ENCODE data around the gene MN1. TPM values are rescaled to one million over a fixed set of nuclear protein-coding genes. Genes with fewer than 3 reads are reported as not detected.

Gene MN1
- total RNA-seq, 1 donor from 2014 or later, result 5.9 TPM

GRCh38 chr22:27786291-27786932 is 15.1 kb downstream of the MN1 start:
- no peak for DNase-seq (ENCODE audit: low spot score, unreplicated experiment)
- Mint-ChIP-seq H3K36me3 (ENCODE audit: insufficient read depth) (peaks cover 5% of the 10 kb centered on the region), H3K27ac (no peak overlapping the region), H3K4me3 (ENCODE audit: low read depth) (no peak overlapping the region), H3K27me3 (peaks cover 35% of the 10 kb centered on the region), H3K9me3 (ENCODE audit: low read depth) (no peaks in the 10 kb centered on the region), H3K4me1 (ENCODE audit: low read depth) (peaks cover 4% of the 10 kb centered on the region)
- TF ChIP-seq CTCF (IDR thresholded peaks at IDR 0.05; ENCODE audit: unreplicated experiment), result no peak

- H3K27ac Mint-ChIP-seq, result no peak overlapping the region
- no peaks in the 10 kb centered on the region for H3K4me1 Mint-ChIP-seq (ENCODE audit: low read depth)
Measured at GRCh38 chr22:27785831-27786230, 15.7 kb downstream of the MN1 start.

DNA sequence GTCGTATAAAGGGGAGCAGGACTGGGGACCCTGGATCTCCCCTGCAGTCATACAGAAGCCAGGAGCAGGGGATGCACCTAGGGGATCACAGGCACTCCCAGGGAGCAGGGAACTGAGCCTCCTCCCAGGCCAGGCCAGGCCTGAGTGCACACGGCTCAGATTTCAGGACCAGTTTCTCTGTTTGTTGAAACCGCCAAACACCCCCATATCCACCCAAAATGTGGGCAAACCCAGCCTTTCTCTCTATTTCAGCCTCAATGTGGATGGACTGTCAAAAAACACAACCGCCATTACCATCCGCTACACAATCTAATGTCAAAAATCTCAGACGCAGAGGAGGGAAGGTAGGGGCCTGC is 17.5 kb downstream of the MN1 start:
- no peaks in the 10 kb centered on the region for H3K9me3 Mint-ChIP-seq (ENCODE audit: low read depth)
- no peak for DNase-seq (ENCODE audit: low spot score, unreplicated experiment)
- H3K27ac Mint-ChIP-seq, result no peak overlapping the region
- H3K27me3 Mint-ChIP-seq, result peaks cover 16% of the 10 kb centered on the region
- H3K4me1 Mint-ChIP-seq (ENCODE audit: low read depth), result no peaks in the 10 kb centered on the region
- no peak for TF ChIP-seq CTCF (IDR thresholded peaks at IDR 0.05; ENCODE audit: unreplicated experiment)
- peaks cover 1% of the 10 kb centered on the region for H3K36me3 Mint-ChIP-seq (ENCODE audit: insufficient read depth)
- H3K4me3 Mint-ChIP-seq (ENCODE audit: low read depth), result no peak overlapping the region

More at GRCh38 chr22:27785831-27786230, 15.7 kb downstream of the MN1 start:
- Mint-ChIP-seq H3K4me3 (ENCODE audit: low read depth) (no peak overlapping the region), H3K9me3 (ENCODE audit: low read depth) (no peaks in the 10 kb centered on the region), H3K36me3 (ENCODE audit: insufficient read depth) (peaks cover 5% of the 10 kb centered on the region), H3K27me3 (peaks cover 29% of the 10 kb centered on the region)
- no peak for TF ChIP-seq CTCF (IDR thresholded peaks at IDR 0.05; ENCODE audit: unreplicated experiment)
- DNase-seq (ENCODE audit: low spot score, unreplicated experiment), result no peak

GRCh38 chr22:27783436-27784119 is 18.0 kb downstream of the MN1 start:
- no peak for TF ChIP-seq CTCF (IDR thresholded peaks at IDR 0.05; ENCODE audit: unreplicated experiment)
- Mint-ChIP-seq H3K36me3 (ENCODE audit: insufficient read depth) (peaks cover 1% of the 10 kb centered on the region), H3K4me3 (ENCODE audit: low read depth) (no peak overlapping the region), H3K27ac (no peak overlapping the region), H3K27me3 (peaks cover 11% of the 10 kb centered on the region), H3K4me1 (ENCODE audit: low read depth) (no peaks in the 10 kb centered on the region), H3K9me3 (ENCODE audit: low read depth) (no peaks in the 10 kb centered on the region)
- no peak for DNase-seq (ENCODE audit: low spot score, unreplicated experiment)

- H3K4me3 Mint-ChIP-seq (ENCODE audit: low read depth), result no peak overlapping the region
- H3K9me3 Mint-ChIP-seq (ENCODE audit: low read depth), result no peaks in the 10 kb centered on the region
- no peak overlapping the region for H3K27ac Mint-ChIP-seq
- H3K27me3 Mint-ChIP-seq, result peaks cover 3% of the 10 kb centered on the region
- H3K36me3 Mint-ChIP-seq (ENCODE audit: insufficient read depth), result no peaks in the 10 kb centered on the region
- no peak for DNase-seq (ENCODE audit: low spot score, unreplicated experiment)
- TF ChIP-seq CTCF (IDR thresholded peaks at IDR 0.05; ENCODE audit: unreplicated experiment), result no peak
- no peaks in the 10 kb centered on the region for H3K4me1 Mint-ChIP-seq (ENCODE audit: low read depth)
Measured at GRCh38 chr22:27782088-27782487, 19.5 kb downstream of the MN1 start.
